Smooth muscle cell (in vitro differentiated cells): Measurements from ENCODE around the gene FGF22. TPM values are rescaled to one million over a fixed set of nuclear protein-coding genes. Genes with fewer than 3 reads are reported as not detected.

ENCODE experiments used
- DNase-seq: peaks from one replicate; lab custom pipeline; 2025; ENCODE audit not compliant: unreplicated experiment; lab: John Stamatoyannopoulos, UW
- H2AFZ ChIP-seq: fragments of 200-600 bp; sonication (generic); 2 replicates; pipeline ENCODE4 v1.6.0; 2016; ENCODE audit warnings: antibody characterized with exemption, low read depth, mild to moderate bottlenecking
- H3F3A ChIP-seq: fragments of 200-600 bp; sonication (generic); 2 replicates; pipeline ENCODE4 v1.6.0; 2017; ENCODE audit warnings: antibody characterized with exemption, low read depth
- H3K27ac ChIP-seq: fragments of 200-600 bp; sonication (generic); 2 replicates; pipeline ENCODE4 v1.5.1; 2016; ENCODE audit warnings: low read depth, mild to moderate bottlenecking
- H3K27me3 ChIP-seq: fragments of 200-600 bp; sonication (generic); 2 replicates; pipeline ENCODE4 v1.6.1; 2016; ENCODE audit warnings: low read depth, mild to moderate bottlenecking
- H3K36me3 ChIP-seq: fragments of 200-600 bp; sonication (generic); 2 replicates; pipeline ENCODE4 v1.5.1; 2016; ENCODE audit warnings: low read depth
- H3K4me1 ChIP-seq: fragments of 200-600 bp; sonication (generic); 2 replicates; pipeline ENCODE4 v1.5.1; 2016; ENCODE audit warnings: low read depth
- H3K4me2 ChIP-seq: fragments of 200-600 bp; sonication (generic); 2 replicates; pipeline ENCODE4 v1.6.0; 2016; ENCODE audit warnings: mild to moderate bottlenecking
- H3K4me3 ChIP-seq: fragments of 200-600 bp; sonication (generic); 2 replicates; pipeline ENCODE4 v1.5.1; 2016; ENCODE audit warnings: mild to moderate bottlenecking
- H3K79me2 ChIP-seq: fragments of 200-600 bp; sonication (generic); 2 replicates; pipeline ENCODE4 v1.6.0; 2016; ENCODE audit warnings: low read depth, mild to moderate bottlenecking
- H3K9ac ChIP-seq: fragments of 200-600 bp; sonication (generic); 2 replicates; pipeline ENCODE4 v1.6.0; 2016; ENCODE audit warnings: low read depth
- H3K9me3 ChIP-seq: fragments of 200-600 bp; sonication (generic); replicated peaks from 2 replicates; pipeline ENCODE4 v1.5.1; 2016; ENCODE audit warnings: low read depth
- H4K20me1 ChIP-seq: fragments of 200-600 bp; sonication (generic); 2 replicates; pipeline ENCODE4 v1.6.0; 2016; ENCODE audit warnings: low read depth
- WGBS: methylation state at CpG from one replicate; pipeline ENCODE4 v1.1.7; 2016; ENCODE audit warnings: low lambda C conversion rate; 5-methylcytosine and 5-hydroxymethylcytosine counted together
- polyA plus RNA-seq: library from polyadenylated mRNA; unstranded; fragments of >200 nt; fragmentation: Nextera tagmentation; extraction: Ambion mirVana; gene quantifications from 2 replicates; pipeline ENCODE4 v1.2.1, GENCODE V29; 2016
- total RNA-seq: library from RNA; depleted of rRNA; stranded (reverse); fragments of >200 nt; gene quantifications from 2 replicates; pipeline ENCODE4 v1.2.3, GENCODE V29; 2014
- TF ChIP-seq, protein P1 (sequence below): fragments of 200-600 bp; sonication (generic); IDR thresholded peaks from 2 replicates; pipeline ENCODE4 v1.5.1; 2017; ENCODE audit warnings: borderline replicate concordance, mild to moderate bottlenecking, antibody characterized with exemption; ENCODE audit not compliant: insufficient read depth, poor library complexity, severe bottlenecking

FGF22 gene
- total and polyA plus RNA-seq, 2 experiments from 2014 or later: 0.18 TPM; not detected in 1

DNA sequence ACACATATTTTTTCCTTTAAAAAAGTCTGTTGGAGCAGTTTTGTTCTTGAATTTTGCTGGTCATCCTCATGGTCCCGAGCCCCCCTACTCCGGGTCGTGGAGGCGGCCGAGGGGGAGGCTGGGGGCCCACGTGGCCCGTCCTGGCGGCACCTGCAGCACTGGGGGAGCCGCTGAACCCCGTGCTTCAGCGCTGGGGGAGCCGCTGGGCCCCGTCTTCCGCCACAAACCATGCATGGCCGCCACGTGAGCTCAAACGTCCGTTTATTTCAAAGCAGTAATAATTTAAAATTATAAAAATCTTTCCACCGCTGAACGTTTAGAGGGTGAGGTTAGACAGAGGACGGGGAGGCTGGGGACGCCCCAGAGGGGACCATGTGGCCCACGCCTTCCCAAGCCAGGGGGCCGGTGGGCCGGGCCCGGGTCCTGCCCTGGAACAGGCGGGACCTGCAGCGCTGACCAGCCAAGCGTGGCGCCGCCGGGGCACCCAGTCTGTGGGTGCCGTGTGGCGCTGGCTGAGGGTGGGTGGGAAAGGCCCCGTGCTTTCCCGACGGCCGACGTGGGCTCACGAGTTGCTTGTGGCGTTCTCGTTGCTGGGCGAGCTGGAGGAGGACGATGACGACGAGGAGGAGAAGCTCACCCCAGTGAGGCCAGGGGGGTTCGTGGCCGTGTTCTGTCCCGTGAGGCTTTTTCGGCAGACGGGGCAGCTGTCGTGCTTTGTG is 8.0 kb downstream of the FGF22 start:
- H3K36me3 ChIP-seq: no peaks in the 10 kb centered on the region
- H3K4me3 ChIP-seq: no peak overlapping the region
- TF ChIP-seq, protein P1, sequence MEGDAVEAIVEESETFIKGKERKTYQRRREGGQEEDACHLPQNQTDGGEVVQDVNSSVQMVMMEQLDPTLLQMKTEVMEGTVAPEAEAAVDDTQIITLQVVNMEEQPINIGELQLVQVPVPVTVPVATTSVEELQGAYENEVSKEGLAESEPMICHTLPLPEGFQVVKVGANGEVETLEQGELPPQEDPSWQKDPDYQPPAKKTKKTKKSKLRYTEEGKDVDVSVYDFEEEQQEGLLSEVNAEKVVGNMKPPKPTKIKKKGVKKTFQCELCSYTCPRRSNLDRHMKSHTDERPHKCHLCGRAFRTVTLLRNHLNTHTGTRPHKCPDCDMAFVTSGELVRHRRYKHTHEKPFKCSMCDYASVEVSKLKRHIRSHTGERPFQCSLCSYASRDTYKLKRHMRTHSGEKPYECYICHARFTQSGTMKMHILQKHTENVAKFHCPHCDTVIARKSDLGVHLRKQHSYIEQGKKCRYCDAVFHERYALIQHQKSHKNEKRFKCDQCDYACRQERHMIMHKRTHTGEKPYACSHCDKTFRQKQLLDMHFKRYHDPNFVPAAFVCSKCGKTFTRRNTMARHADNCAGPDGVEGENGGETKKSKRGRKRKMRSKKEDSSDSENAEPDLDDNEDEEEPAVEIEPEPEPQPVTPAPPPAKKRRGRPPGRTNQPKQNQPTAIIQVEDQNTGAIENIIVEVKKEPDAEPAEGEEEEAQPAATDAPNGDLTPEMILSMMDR: no peak
- H3K27me3 ChIP-seq: no peaks in the 10 kb centered on the region
- WGBS: 98% methylated on average over 43 of the region's 52 CpGs
- peaks cover 21% of the 10 kb centered on the region for H3K79me2 ChIP-seq
- no peak overlapping the region for H3K27ac ChIP-seq
- no peak overlapping the region for H2AFZ ChIP-seq
- H3K9me3 ChIP-seq: no peaks in the 10 kb centered on the region
- H3K9ac ChIP-seq: no peak overlapping the region
- no peak for DNase-seq
- no peaks in the 10 kb centered on the region for H3K4me1 ChIP-seq
- H4K20me1 ChIP-seq: peaks cover 44% of the 10 kb centered on the region
- no peaks in the 10 kb centered on the region for H3F3A ChIP-seq
- H3K4me2 ChIP-seq: no peak overlapping the region

DNA sequence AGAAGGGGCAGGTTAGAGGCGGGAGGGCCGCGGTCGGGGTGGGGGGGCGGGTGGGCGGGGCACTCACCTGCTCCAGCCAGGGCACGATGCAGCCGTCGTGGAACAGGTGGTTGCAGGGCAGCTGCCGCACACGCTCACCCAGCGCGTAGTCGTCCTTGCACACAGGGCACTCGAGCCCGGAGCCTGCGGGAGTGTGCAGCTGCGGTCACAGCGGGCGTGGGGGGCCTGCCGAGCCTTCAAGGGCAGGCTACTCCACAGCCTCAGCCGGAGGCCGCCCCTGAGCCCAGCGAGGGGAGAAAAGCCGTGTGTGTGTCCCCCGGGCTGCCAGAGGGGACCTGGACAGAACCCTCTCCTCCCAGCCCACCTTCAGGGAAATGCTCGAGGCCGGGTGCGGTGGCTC is 8.6 kb downstream of the FGF22 start:
- Histone ChIP-seq H3K27me3 (no peaks in the 10 kb centered on the region), H3K9ac (no peak overlapping the region), H3K79me2 (peaks cover 27% of the 10 kb centered on the region), H2AFZ (no peak overlapping the region), H3K4me2 (no peak overlapping the region), H3K4me1 (no peaks in the 10 kb centered on the region), H3K36me3 (no peaks in the 10 kb centered on the region), H3K27ac (no peak overlapping the region), H3K4me3 (no peak overlapping the region), H4K20me1 (peaks cover 50% of the 10 kb centered on the region), H3F3A (no peaks in the 10 kb centered on the region), H3K9me3 (no peaks in the 10 kb centered on the region)
- DNase-seq: no peak
- TF ChIP-seq, protein P1: no peak
- 100% methylated on average over 11 of the region's 29 CpGs for WGBS

DNA sequence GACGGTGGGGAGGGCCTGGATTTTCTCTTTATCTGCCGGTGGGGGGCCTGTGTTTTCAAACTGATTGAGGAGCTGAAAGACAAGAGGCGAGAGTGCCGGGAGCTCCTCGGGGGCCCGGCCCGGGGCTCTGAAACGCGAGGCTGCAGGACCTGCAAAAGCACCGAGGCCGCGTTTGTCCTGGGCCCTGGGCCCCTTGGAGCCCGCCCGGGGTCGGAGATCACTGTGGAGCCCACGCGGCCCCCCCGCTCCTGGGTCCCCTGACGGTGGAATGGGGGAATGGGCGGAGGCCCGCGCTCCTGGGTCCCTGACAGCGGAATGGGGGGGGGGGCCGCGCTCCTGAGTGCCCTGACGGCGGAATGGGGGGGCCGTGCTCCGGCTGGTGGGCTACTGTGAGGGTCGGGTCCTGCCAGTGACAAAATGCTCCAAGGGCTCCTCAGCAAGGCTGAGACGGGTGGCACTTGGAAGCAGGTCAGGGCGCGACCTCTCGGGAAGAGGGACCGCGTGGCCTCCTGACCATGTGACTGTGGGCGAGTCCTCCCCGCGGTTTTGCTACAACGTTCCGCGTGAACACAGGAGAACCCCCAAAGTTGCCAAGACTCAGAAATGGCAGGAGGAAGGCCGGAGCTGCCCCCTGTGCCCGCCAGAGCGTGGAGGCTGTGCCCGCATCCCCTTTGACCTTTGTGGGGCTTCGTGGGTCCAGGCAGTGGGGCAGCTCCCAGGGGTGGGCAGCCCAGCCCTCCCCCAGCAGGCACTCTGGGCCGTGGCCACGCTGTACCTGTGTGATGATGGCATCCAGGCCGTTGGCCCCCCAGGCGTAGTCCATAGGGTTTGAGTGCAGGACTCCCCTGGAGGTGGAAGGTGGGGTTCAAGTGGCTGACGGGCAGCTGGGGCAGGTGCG is 9.5 kb downstream of the FGF22 start:
- peaks cover 36% of the 10 kb centered on the region for H3K79me2 ChIP-seq
- no peaks in the 10 kb centered on the region for H3F3A ChIP-seq
- DNase-seq: no peak
- H3K27ac ChIP-seq: no peak overlapping the region
- H3K27me3 ChIP-seq: no peaks in the 10 kb centered on the region
- H3K4me1 ChIP-seq: no peaks in the 10 kb centered on the region
- H3K36me3 ChIP-seq: no peaks in the 10 kb centered on the region
- H3K4me3 ChIP-seq: no peak overlapping the region
- H3K9me3 ChIP-seq: no peaks in the 10 kb centered on the region
- TF ChIP-seq, protein P1: no peak
- no peak overlapping the region for H3K9ac ChIP-seq
- H4K20me1 ChIP-seq: peaks cover 58% of the 10 kb centered on the region
- no peak overlapping the region for H3K4me2 ChIP-seq
- WGBS: 96% methylated on average over 44 of the region's 53 CpGs
- no peak overlapping the region for H2AFZ ChIP-seq
